ENCODE data around the gene MALSU1.

DNA sequence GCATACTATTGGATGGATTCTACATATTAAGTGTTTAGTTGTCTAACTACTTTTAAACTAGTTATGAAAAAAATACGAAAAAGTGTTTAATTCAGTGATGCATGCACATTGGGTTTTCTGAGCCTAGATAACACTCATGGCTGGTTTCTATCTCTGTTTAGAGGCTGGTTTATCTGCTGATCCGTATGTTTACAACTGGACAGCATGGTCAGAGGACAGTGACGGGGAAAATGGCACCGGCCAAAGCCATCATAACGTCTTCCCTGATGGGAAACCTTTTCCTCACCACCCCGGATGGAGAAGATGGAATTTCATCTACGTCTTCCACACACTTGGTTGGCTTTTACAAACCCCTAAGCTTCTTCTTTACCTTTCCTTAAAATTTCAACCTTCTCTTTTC lies 42.4 kb upstream of the MALSU1 start:
- TF ChIP-seq POLR2A (IDR thresholded peaks at IDR 0.05; ENCODE audit: low read length) (no peak), GATA1 (IDR thresholded peaks at IDR 0.05; ENCODE audit: low read depth, low read length) (no peak)
